CD14-positive monocyte (primary cell): ENCODE data around the gene TAGLN3. TPM values are rescaled to one million over a fixed set of nuclear protein-coding genes. Genes with fewer than 3 reads are reported as not detected.

Experiments used
- DNase-seq, 3 donors: peaks; one replicate each; pipeline ENCODE4 v3.0.0-alpha.2; 2011 to 2022
- H2AFZ ChIP-seq: 2 replicates; pipeline ENCODE4 v1.6.0; 2012; ENCODE audit warnings: mild to moderate bottlenecking, low read depth, low read length, inconsistent platforms; ENCODE audit not compliant: insufficient read depth, poor library complexity, severe bottlenecking
- H3K27ac ChIP-seq, 2 donors: 1 replicate in 1 of 2; 2 replicates in 1 of 2; pipeline ENCODE4 v1.5.1; 2012 to 2013; ENCODE audit warnings: low read length in 2 of 2, control low read depth in 1 of 2, inconsistent platforms in 1 of 2, low read depth in 1 of 2, mild to moderate bottlenecking in 1 of 2
- H3K27me3 ChIP-seq, 2 donors: one replicate each; pipeline versions ENCODE4 v1.6.0 to v1.6.1; 2011 to 2013; ENCODE audit warnings: low read length in 2 of 2; ENCODE audit not compliant: control insufficient read depth in 2 of 2, insufficient read depth in 2 of 2
- H3K36me3 ChIP-seq, 2 donors: replicated peaks in 1 of 2; 1 replicate in 1 of 2; 2 replicates in 1 of 2; pipeline versions ENCODE4 v1.5.1 to v1.6.1; 2012 to 2013; ENCODE audit warnings: low read length in 2 of 2, control low read depth in 1 of 2, inconsistent platforms in 1 of 2, mild to moderate bottlenecking in 1 of 2; ENCODE audit not compliant: insufficient read depth in 2 of 2, control insufficient read depth in 1 of 2
- H3K4me1 ChIP-seq, 2 donors: 1 replicate in 1 of 2; 2 replicates in 1 of 2; pipeline versions ENCODE4 v1.5.1 to v1.6.1; 2012 to 2013; ENCODE audit warnings: low read length in 2 of 2, control low read depth in 1 of 2, inconsistent platforms in 1 of 2, mild to moderate bottlenecking in 1 of 2, moderate library complexity in 1 of 2; ENCODE audit not compliant: insufficient read depth in 2 of 2, control insufficient read depth in 1 of 2
- H3K4me2 ChIP-seq: replicated peaks from 2 replicates; pipeline ENCODE3; 2012; ENCODE audit warnings: low read length, moderate library complexity, mild to moderate bottlenecking; ENCODE audit not compliant: poor library complexity, severe bottlenecking; ENCODE audit errors: extremely low read depth
- H3K4me3 ChIP-seq, 3 experiments: fragments of 200-600 bp in 1 of 3; sonication (generic) in 1 of 3; replicated peaks in 1 of 3; 1 replicate in 2 of 3; 2 replicates in 1 of 3; pipeline ENCODE4 v1.5.1; 2011 to 2013; ENCODE audit warnings: low read length in 3 of 3, mild to moderate bottlenecking in 3 of 3, control low read depth in 2 of 3, low read depth in 2 of 3, inconsistent platforms in 1 of 3, moderate library complexity in 1 of 3
- H3K79me2 ChIP-seq: 2 replicates; pipeline ENCODE4 v1.6.0; 2012; ENCODE audit warnings: mild to moderate bottlenecking, control low read depth, inconsistent platforms, low read length, moderate library complexity; ENCODE audit not compliant: insufficient read depth
- H3K9ac ChIP-seq: 2 replicates; pipeline ENCODE4 v1.6.0; 2017; ENCODE audit warnings: low read length, mild to moderate bottlenecking; ENCODE audit not compliant: insufficient read depth, poor library complexity, severe bottlenecking
- H3K9me3 ChIP-seq, 2 donors: replicated peaks in 1 of 2; 1 replicate in 1 of 2; 2 replicates in 1 of 2; pipeline versions ENCODE4 v1.5.1 to v1.6.1; 2012 to 2013; ENCODE audit warnings: low read length in 2 of 2, control low read depth in 1 of 2; ENCODE audit not compliant: control insufficient read depth in 1 of 2, insufficient read depth in 1 of 2
- H4K20me1 ChIP-seq: 2 replicates; pipeline ENCODE4 v1.6.0; 2012; ENCODE audit warnings: mild to moderate bottlenecking, low read length, control low read depth, moderate library complexity; ENCODE audit not compliant: insufficient read depth
- H3K27ac Mint-ChIP-seq, 7 donors: one replicate each; pipeline ENCODE4 v1.8.0; 2020; ENCODE audit warnings: mild to moderate bottlenecking in 7 of 7, mixed read lengths in 7 of 7, moderate library complexity in 6 of 7, inconsistent platforms in 2 of 7
- H3K27me3 Mint-ChIP-seq, 3 donors: one replicate each; pipeline ENCODE4 v1.8.0; 2021 to 2022; ENCODE audit warnings: low read depth in 3 of 3, mild to moderate bottlenecking in 3 of 3, mixed read lengths in 3 of 3, moderate library complexity in 3 of 3, inconsistent platforms in 1 of 3
- H3K36me3 Mint-ChIP-seq, 2 donors: one replicate each; pipeline ENCODE4 v1.8.0; 2020; ENCODE audit warnings: mixed read lengths in 2 of 2, inconsistent platforms in 1 of 2, mild to moderate bottlenecking in 1 of 2
- H3K4me1 Mint-ChIP-seq: one replicate; pipeline ENCODE4 v1.8.0; 2020; ENCODE audit warnings: mild to moderate bottlenecking, mixed read lengths
- H3K4me3 Mint-ChIP-seq, 2 donors: one replicate each; pipeline ENCODE4 v1.8.0; 2020; ENCODE audit warnings: mild to moderate bottlenecking in 2 of 2, mixed read lengths in 2 of 2, moderate library complexity in 1 of 2
- H3K9me3 Mint-ChIP-seq, 7 donors: one replicate each; pipeline ENCODE4 v1.8.0; 2020 to 2022; ENCODE audit warnings: mixed read lengths in 7 of 7, mild to moderate bottlenecking in 6 of 7, moderate library complexity in 6 of 7, inconsistent platforms in 2 of 7
- CTCF ChIP-seq: fragments of 200-600 bp; IDR thresholded peaks from one replicate; pipeline ENCODE4 v1.8.0; 2022; ENCODE audit warnings: antibody characterized with exemption, mild to moderate bottlenecking
- WGBS: methylation state at CpG from one replicate; pipeline ENCODE4 v1.1.5; 2013; ENCODE audit warnings: missing lambda C conversion rate; ENCODE audit not compliant: insufficient coverage; 5-methylcytosine and 5-hydroxymethylcytosine counted together
- intact Hi-C, 2 donors: fragments of 100-400 bp; cut with micrococcal nuclease; formaldehyde crosslinking; loops; one replicate each; pipeline versions ENCODE4 v1.15.0 to v1.15.1; 2023
- polyA plus RNA-seq, 3 donors: library from polyadenylated mRNA; depleted of rRNA in 1 of 3; unstranded in 2 of 3; stranded (reverse) in 1 of 3; fragments of 300-500 nt in 2 of 3; fragments of >200 nt in 1 of 3; fragmentation: Illumina TruSeq in 2 of 3; gene quantifications; 1 replicate in 2 of 3; 2 replicates in 1 of 3; pipeline ENCODE4 v1.2.3, GENCODE V29; 2012 to 2021

Gene TAGLN3
- polyA plus RNA-seq, 3 donors: not detected

GRCh38 chr3:111971533-111972130, 27.1 kb upstream of the TAGLN3 start:
- TF ChIP-seq CTCF: no peak
- no peak overlapping the region for H2AFZ ChIP-seq
- H3K79me2 ChIP-seq: no peaks in the 10 kb centered on the region
- peaks cover 8% of the 10 kb centered on the region for H3K4me1 Mint-ChIP-seq
- WGBS: 93% methylated on average over 5 of the region's 11 CpGs
- H3K36me3 Mint-ChIP-seq: no peaks in the 10 kb centered on the region
- no peaks in the 10 kb centered on the region for H3K27me3 ChIP-seq
- no peak for DNase-seq
- H3K9me3 ChIP-seq: no peaks in the 10 kb centered on the region
- no peak overlapping the region for H3K9ac ChIP-seq
- H3K36me3 ChIP-seq: no peaks in the 10 kb centered on the region
- H3K4me3 Mint-ChIP-seq: no peak overlapping the region
- no peak overlapping the region for H3K4me3 ChIP-seq
- peaks cover 0 to 2% (median 1%) of the 10 kb centered on the region in 3 donors for H3K27me3 Mint-ChIP-seq
- H3K4me2 ChIP-seq: no peak overlapping the region
- intact Hi-C loops: no loop called here
- no peaks in the 10 kb centered on the region for H3K9me3 Mint-ChIP-seq
- H3K27ac ChIP-seq: no peak overlapping the region
- no peaks in the 10 kb centered on the region for H4K20me1 ChIP-seq
- H3K27ac Mint-ChIP-seq: no peak overlapping the region
- H3K4me1 ChIP-seq: peaks cover 3 to 7% of the 10 kb centered on the region in 2 donors

- intact Hi-C loops: no loop called here
- H3K4me1 ChIP-seq: no peaks in the 10 kb centered on the region
- Mint-ChIP-seq H3K9me3 (no peaks in the 10 kb centered on the region), H3K36me3 (no peaks in the 10 kb centered on the region), H3K27ac (no peak overlapping the region), H3K4me3 (no peak overlapping the region), H3K27me3 (peaks cover 0 to 4% (median 1%) of the 10 kb centered on the region in 3 donors), H3K4me1 (no peaks in the 10 kb centered on the region)
- no peak overlapping the region for H3K4me3 ChIP-seq
- no peaks in the 10 kb centered on the region for H3K27me3 ChIP-seq
- H3K4me2 ChIP-seq: no peak overlapping the region
- no peak overlapping the region for H3K27ac ChIP-seq
- no peaks in the 10 kb centered on the region for H3K79me2 ChIP-seq
- H2AFZ ChIP-seq: no peak overlapping the region
- no peaks in the 10 kb centered on the region for H3K36me3 ChIP-seq
- H3K9me3 ChIP-seq: no peaks in the 10 kb centered on the region
- H4K20me1 ChIP-seq: no peaks in the 10 kb centered on the region
- no peak overlapping the region for H3K9ac ChIP-seq
- no peak for TF ChIP-seq CTCF
- DNase-seq: no peak
- WGBS: no CpG with 5 or more reads among the region's 3 CpGs
Measured at GRCh38 chr3:111972891-111973290, 25.8 kb upstream of the TAGLN3 start.
